ENCODE data around the gene RSL1D1. TPM values are rescaled to one million over a fixed set of nuclear protein-coding genes. Genes with fewer than 3 reads are reported as not detected.

The RSL1D1 gene
- total RNA-seq, 1 donor from 2014 or later: 133 TPM

GRCh38 chr16:11876306-11876705 lies 25.0 kb upstream of the RSL1D1 start:
- TF ChIP-seq CTCF (IDR thresholded peaks at IDR 0.05; ENCODE audit: unreplicated experiment): no peak

GRCh38 chr16:11875721-11876120 lies 24.4 kb upstream of the RSL1D1 start:
- no peak for DNase-seq (ENCODE audit: low spot score, unreplicated experiment)
- Mint-ChIP-seq H3K27me3 (no peaks in the 10 kb centered on the region), H3K36me3 (ENCODE audit: insufficient read depth) (peaks cover 22% of the 10 kb centered on the region), H3K4me3 (ENCODE audit: low read depth) (no peak overlapping the region), H3K27ac (no peak overlapping the region), H3K4me1 (ENCODE audit: low read depth) (peaks cover 1% of the 10 kb centered on the region), H3K9me3 (ENCODE audit: low read depth) (no peaks in the 10 kb centered on the region)
- TF ChIP-seq CTCF (IDR thresholded peaks at IDR 0.05; ENCODE audit: unreplicated experiment): no peak

More at GRCh38 chr16:11876306-11876705, 25.0 kb upstream of the RSL1D1 start:
- Mint-ChIP-seq H3K4me3 (ENCODE audit: low read depth) (no peak overlapping the region), H3K27me3 (no peaks in the 10 kb centered on the region), H3K9me3 (ENCODE audit: low read depth) (no peaks in the 10 kb centered on the region), H3K4me1 (ENCODE audit: low read depth) (peaks cover 1% of the 10 kb centered on the region), H3K27ac (peak overlapping the region; percentile 78), H3K36me3 (ENCODE audit: insufficient read depth) (peaks cover 24% of the 10 kb centered on the region)
- DNase-seq (ENCODE audit: low spot score, unreplicated experiment): no peak

- Mint-ChIP-seq H3K27me3 (no peaks in the 10 kb centered on the region), H3K4me3 (ENCODE audit: low read depth) (no peak overlapping the region), H3K27ac (no peak overlapping the region), H3K9me3 (ENCODE audit: low read depth) (no peaks in the 10 kb centered on the region), H3K36me3 (ENCODE audit: insufficient read depth) (peaks cover 13% of the 10 kb centered on the region), H3K4me1 (ENCODE audit: low read depth) (no peaks in the 10 kb centered on the region)
- no peak for DNase-seq (ENCODE audit: low spot score, unreplicated experiment)
- peak; percentile 13 for TF ChIP-seq CTCF (IDR thresholded peaks at IDR 0.05; ENCODE audit: unreplicated experiment)
These were observed 19.9 kb upstream of the RSL1D1 start for GRCh38 chr16:11871193-11871592.

GRCh38 chr16:11870399-11870798 lies 19.1 kb upstream of the RSL1D1 start:
- H3K27me3 Mint-ChIP-seq: no peaks in the 10 kb centered on the region
- no peak for DNase-seq (ENCODE audit: low spot score, unreplicated experiment)
- no peaks in the 10 kb centered on the region for H3K4me1 Mint-ChIP-seq (ENCODE audit: low read depth)
- no peak overlapping the region for H3K27ac Mint-ChIP-seq
- no peak for TF ChIP-seq CTCF (IDR thresholded peaks at IDR 0.05; ENCODE audit: unreplicated experiment)
- no peaks in the 10 kb centered on the region for H3K9me3 Mint-ChIP-seq (ENCODE audit: low read depth)
- H3K4me3 Mint-ChIP-seq (ENCODE audit: low read depth): no peak overlapping the region
- H3K36me3 Mint-ChIP-seq (ENCODE audit: insufficient read depth): peaks cover 8% of the 10 kb centered on the region

GRCh38 chr16:11869353-11870228 lies 18.2 kb upstream of the RSL1D1 start:
- Mint-ChIP-seq H3K27me3 (no peaks in the 10 kb centered on the region), H3K4me1 (ENCODE audit: low read depth) (no peaks in the 10 kb centered on the region), H3K36me3 (ENCODE audit: insufficient read depth) (peaks cover 7% of the 10 kb centered on the region), H3K9me3 (ENCODE audit: low read depth) (no peaks in the 10 kb centered on the region), H3K4me3 (ENCODE audit: low read depth) (no peak overlapping the region), H3K27ac (peak overlapping the region; percentile 39)
- DNase-seq (ENCODE audit: low spot score, unreplicated experiment): no peak
- no peak for TF ChIP-seq CTCF (IDR thresholded peaks at IDR 0.05; ENCODE audit: unreplicated experiment)

Measured in progenitor cell of endocrine pancreas (in vitro differentiated cells).